ENCODE data around the gene ACMSD. TPM values are rescaled to one million over a fixed set of nuclear protein-coding genes. Genes with fewer than 3 reads are reported as not detected.
"Not testable (repeated sequence)": the region's sequence is repeated elsewhere in the genome, so short reads cannot be mapped to it uniquely, and the experiment has no call there.

The ACMSD gene
- total and polyA plus RNA-seq, 3 experiments from 2014 or later: not detected

DNA sequence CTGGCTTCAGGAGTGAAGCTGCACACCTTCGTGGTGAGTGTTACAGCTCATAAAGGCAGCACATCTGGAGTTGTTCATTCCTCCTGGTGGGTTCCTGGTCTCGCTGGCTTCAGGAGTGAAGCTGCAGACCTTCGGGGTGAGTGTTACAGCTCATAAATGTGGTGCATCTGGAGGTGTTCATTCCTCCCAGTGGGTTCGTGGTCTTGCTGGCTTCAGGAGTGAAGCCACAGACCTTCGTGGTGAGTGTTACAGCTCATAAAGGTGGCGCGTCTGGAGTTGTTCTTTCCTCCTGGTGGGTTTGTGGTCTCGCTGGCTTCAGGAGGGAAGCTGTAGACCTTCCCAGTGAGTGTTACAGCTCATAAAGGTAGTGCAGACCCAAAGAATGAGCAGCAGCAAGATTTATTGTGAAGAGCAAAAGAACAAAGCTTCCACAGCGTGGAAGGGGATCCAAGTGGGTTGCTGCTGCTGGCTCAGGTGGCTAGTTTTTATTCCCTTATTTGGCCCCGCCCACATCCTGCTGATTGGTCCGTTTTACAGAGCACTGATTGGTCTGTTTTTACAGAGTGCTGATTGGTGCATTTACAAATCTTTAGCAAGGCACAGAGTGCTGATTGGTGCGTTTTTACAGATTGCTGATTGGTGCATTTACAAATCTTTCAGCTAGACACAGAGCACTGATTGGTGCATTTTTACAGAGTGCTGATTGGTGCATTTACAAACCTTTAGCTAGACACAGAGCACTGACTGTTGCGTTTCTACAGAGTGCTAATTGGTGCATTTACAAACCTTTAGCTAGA is 34.6 kb upstream of the ACMSD start:
- CTCF ChIA-PET; POLR2A ChIA-PET; H3K27me3 ChIP-seq (ENCODE audit: insufficient read depth, low read length, poor library complexity, severe bottlenecking); H3K9me3 ChIP-seq (ENCODE audit: low read length); H3K4me1 ChIP-seq (ENCODE audit: insufficient read depth, low read length); H3K4me3 ChIP-seq (ENCODE audit: low read length); H3K27ac ChIP-seq (ENCODE audit: low read depth, low read length); H3K4me1 Mint-ChIP-seq; H3K36me3 ChIP-seq (ENCODE audit: insufficient read depth, low read length); H3K27ac Mint-ChIP-seq; DNase-seq: not testable (repeated sequence)
- Mint-ChIP-seq H3K9me3 (peaks cover 9 to 19% (median 13%) of the 10 kb centered on the region in 5 donors), H3K27me3 (peaks cover 5 to 19% of the 10 kb centered on the region in 2 donors), H3K4me3 (peak overlapping the region in 1 of 7 donors; percentile 26), H3K36me3 (peaks cover 0 to 11% (median 0%) of the 10 kb centered on the region in 3 donors)

DNA sequence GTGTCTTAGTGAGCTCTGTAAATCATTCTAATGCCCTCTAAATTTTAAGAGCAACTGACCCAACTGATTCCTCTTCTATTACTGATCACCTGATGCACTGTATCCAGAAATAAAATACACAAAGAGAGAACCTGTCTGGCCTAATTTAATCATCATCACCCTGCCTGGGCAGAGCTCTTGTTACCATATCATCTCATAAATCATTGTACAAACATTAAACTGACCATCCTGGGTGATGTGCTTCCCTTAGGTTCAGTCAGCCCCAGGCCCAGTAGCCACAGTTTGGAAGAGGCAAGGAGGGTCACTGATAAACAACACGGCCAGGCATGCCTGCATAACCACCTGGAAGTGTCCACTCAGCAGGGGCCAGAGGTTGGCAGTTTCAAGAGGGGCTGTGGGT is 22.7 kb upstream of the ACMSD start:
- ChIA-PET POLR2A (no interaction called here), CTCF (no interaction called here)
- Histone ChIP-seq H3K4me1 (ENCODE audit: insufficient read depth, low read length) (no peaks in the 10 kb centered on the region), H3K36me3 (ENCODE audit: insufficient read depth, low read length) (no peaks in the 10 kb centered on the region), H3K9me3 (ENCODE audit: low read length) (no peaks in the 10 kb centered on the region), H3K27ac (ENCODE audit: low read depth, low read length) (no peak overlapping the region), H3K27me3 (ENCODE audit: insufficient read depth, low read length, poor library complexity, severe bottlenecking) (no peaks in the 10 kb centered on the region), H3K4me3 (ENCODE audit: low read length) (no peak overlapping the region)
- DNase-seq: no peak
- peaks cover 0 to 5% (median 0%) of the 10 kb centered on the region in 3 donors for H3K36me3 Mint-ChIP-seq
- peaks cover under 1 to 32% of the 10 kb centered on the region in 2 donors for H3K27me3 Mint-ChIP-seq
- H3K4me3 Mint-ChIP-seq: no peak overlapping the region
- H3K27ac Mint-ChIP-seq: no peak overlapping the region
- peaks cover 6 to 21% (median 19%) of the 10 kb centered on the region in 5 donors for H3K9me3 Mint-ChIP-seq
- H3K4me1 Mint-ChIP-seq: no peaks in the 10 kb centered on the region

- no peaks in the 10 kb centered on the region for H3K4me1 ChIP-seq (ENCODE audit: insufficient read depth, low read length)
- no peaks in the 10 kb centered on the region for H3K36me3 ChIP-seq (ENCODE audit: insufficient read depth, low read length)
- H3K9me3 Mint-ChIP-seq: peaks cover 0 to 3% (median 0%) of the 10 kb centered on the region in 5 donors
- H3K4me1 Mint-ChIP-seq: no peaks in the 10 kb centered on the region
- no peaks in the 10 kb centered on the region for H3K9me3 ChIP-seq (ENCODE audit: low read length)
- H3K36me3 Mint-ChIP-seq: peaks cover 0 to 5% (median 0%) of the 10 kb centered on the region in 3 donors
- POLR2A ChIA-PET: no interaction called here
- H3K27ac Mint-ChIP-seq: no peak overlapping the region
- H3K27me3 Mint-ChIP-seq: peaks cover 2 to 37% of the 10 kb centered on the region in 2 donors
- no peak overlapping the region for H3K27ac ChIP-seq (ENCODE audit: low read depth, low read length)
- no peaks in the 10 kb centered on the region for H3K27me3 ChIP-seq (ENCODE audit: insufficient read depth, low read length, poor library complexity, severe bottlenecking)
- CTCF ChIA-PET: no interaction called here
- no peak for DNase-seq
- H3K4me3 ChIP-seq (ENCODE audit: low read length): no peak overlapping the region
- no peak overlapping the region for H3K4me3 Mint-ChIP-seq
Observed at GRCh38 chr2:134818321-134818720, 20.1 kb upstream of the ACMSD start.

- H3K9me3 Mint-ChIP-seq: no peaks in the 10 kb centered on the region
- Histone ChIP-seq H3K4me3 (ENCODE audit: low read length) (no peak overlapping the region), H3K27me3 (ENCODE audit: insufficient read depth, low read length, poor library complexity, severe bottlenecking) (no peaks in the 10 kb centered on the region), H3K9me3 (ENCODE audit: low read length) (no peaks in the 10 kb centered on the region), H3K4me1 (ENCODE audit: insufficient read depth, low read length) (no peaks in the 10 kb centered on the region), H3K27ac (ENCODE audit: low read depth, low read length) (no peak overlapping the region), H3K36me3 (ENCODE audit: insufficient read depth, low read length) (no peaks in the 10 kb centered on the region)
- peaks cover 6 to 43% of the 10 kb centered on the region in 2 donors for H3K27me3 Mint-ChIP-seq
- ChIA-PET POLR2A (no interaction called here), CTCF (no interaction called here)
- DNase-seq: no peak
- no peak overlapping the region for H3K4me3 Mint-ChIP-seq
- H3K4me1 Mint-ChIP-seq: no peaks in the 10 kb centered on the region
- no peak overlapping the region for H3K27ac Mint-ChIP-seq
- H3K36me3 Mint-ChIP-seq: peaks cover 0 to 5% (median 0%) of the 10 kb centered on the region in 3 donors
Observed at GRCh38 chr2:134819334-134819733, 19.1 kb upstream of the ACMSD start.

DNA sequence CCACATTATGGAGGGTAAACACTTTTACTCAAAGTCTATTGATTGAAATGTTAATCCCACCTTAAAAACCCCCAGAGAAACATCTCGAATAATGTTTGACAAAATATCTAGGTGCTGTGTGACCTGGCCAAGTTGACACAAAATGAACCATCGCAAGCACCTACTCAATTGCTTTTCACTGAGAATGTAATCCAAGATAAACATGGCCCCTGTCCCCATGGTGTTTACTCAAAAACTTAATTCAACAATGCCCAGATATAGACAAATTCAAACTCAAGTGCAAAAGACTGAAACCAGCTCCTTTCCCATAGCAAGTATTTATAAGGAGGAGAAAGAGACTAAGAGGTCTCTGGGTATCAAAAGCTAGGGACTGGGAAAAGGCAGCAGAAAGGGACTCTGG is 15.0 kb upstream of the ACMSD start:
- no peak overlapping the region for H3K4me3 ChIP-seq (ENCODE audit: low read length)
- Mint-ChIP-seq H3K27ac (no peak overlapping the region), H3K27me3 (peaks cover 7 to 40% of the 10 kb centered on the region in 2 donors), H3K36me3 (peaks cover 0 to 5% (median 0%) of the 10 kb centered on the region in 3 donors), H3K4me1 (no peaks in the 10 kb centered on the region), H3K4me3 (no peak overlapping the region), H3K9me3 (no peaks in the 10 kb centered on the region)
- H3K9me3 ChIP-seq (ENCODE audit: low read length): no peaks in the 10 kb centered on the region
- ChIA-PET CTCF (no interaction called here), POLR2A (no interaction called here)
- H3K27ac ChIP-seq (ENCODE audit: low read depth, low read length): no peak overlapping the region
- no peaks in the 10 kb centered on the region for H3K27me3 ChIP-seq (ENCODE audit: insufficient read depth, low read length, poor library complexity, severe bottlenecking)
- H3K36me3 ChIP-seq (ENCODE audit: insufficient read depth, low read length): no peaks in the 10 kb centered on the region
- DNase-seq: no peak
- H3K4me1 ChIP-seq (ENCODE audit: insufficient read depth, low read length): no peaks in the 10 kb centered on the region

DNA sequence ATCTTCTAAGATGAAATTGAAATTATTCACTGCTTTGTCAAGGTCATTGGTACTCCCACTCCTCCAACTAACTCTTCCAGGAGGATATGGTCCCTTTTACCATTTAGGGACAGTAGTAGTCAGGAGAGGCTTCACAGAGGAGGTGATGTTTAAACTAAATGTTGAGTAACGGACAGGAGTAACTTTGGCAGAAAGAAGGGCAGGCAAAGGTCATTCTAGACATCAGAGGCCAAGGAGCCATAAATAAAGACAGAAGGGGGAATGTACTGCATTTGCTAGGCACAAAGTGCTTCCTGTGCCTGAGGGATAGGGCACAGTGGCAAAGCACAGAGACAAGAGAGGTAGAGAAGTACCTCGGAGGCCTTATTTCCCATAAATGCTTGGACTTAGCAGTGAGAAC is 14.6 kb upstream of the ACMSD start:
- no peak overlapping the region for H3K27ac ChIP-seq (ENCODE audit: low read depth, low read length)
- peak overlapping the region in 1 of 8 donors; percentile 34 for H3K27ac Mint-ChIP-seq
- H3K36me3 ChIP-seq (ENCODE audit: insufficient read depth, low read length): no peaks in the 10 kb centered on the region
- no peak overlapping the region for H3K4me3 Mint-ChIP-seq
- H3K36me3 Mint-ChIP-seq: peaks cover 0 to 5% (median 0%) of the 10 kb centered on the region in 3 donors
- CTCF ChIA-PET: no interaction called here
- no peaks in the 10 kb centered on the region for H3K4me1 Mint-ChIP-seq
- no peak for DNase-seq
- no peaks in the 10 kb centered on the region for H3K9me3 ChIP-seq (ENCODE audit: low read length)
- peaks cover 7 to 40% of the 10 kb centered on the region in 2 donors for H3K27me3 Mint-ChIP-seq
- POLR2A ChIA-PET: no interaction called here
- no peaks in the 10 kb centered on the region for H3K4me1 ChIP-seq (ENCODE audit: insufficient read depth, low read length)
- no peaks in the 10 kb centered on the region for H3K27me3 ChIP-seq (ENCODE audit: insufficient read depth, low read length, poor library complexity, severe bottlenecking)
- H3K9me3 Mint-ChIP-seq: no peaks in the 10 kb centered on the region
- H3K4me3 ChIP-seq (ENCODE audit: low read length): no peak overlapping the region

- H3K4me3 Mint-ChIP-seq; POLR2A ChIA-PET; H3K27ac ChIP-seq (ENCODE audit: low read depth, low read length); H3K36me3 ChIP-seq (ENCODE audit: insufficient read depth, low read length); H3K36me3 Mint-ChIP-seq; H3K27ac Mint-ChIP-seq; H3K27me3 ChIP-seq (ENCODE audit: insufficient read depth, low read length, poor library complexity, severe bottlenecking); DNase-seq; H3K9me3 ChIP-seq (ENCODE audit: low read length); H3K4me1 Mint-ChIP-seq; CTCF ChIA-PET; H3K4me1 ChIP-seq (ENCODE audit: insufficient read depth, low read length); H3K9me3 Mint-ChIP-seq; H3K4me3 ChIP-seq (ENCODE audit: low read length): not testable (repeated sequence)
- H3K27me3 Mint-ChIP-seq: peaks cover 7 to 29% of the 10 kb centered on the region in 2 donors
Observed at GRCh38 chr2:134825716-134826115, 12.7 kb upstream of the ACMSD start.

DNA sequence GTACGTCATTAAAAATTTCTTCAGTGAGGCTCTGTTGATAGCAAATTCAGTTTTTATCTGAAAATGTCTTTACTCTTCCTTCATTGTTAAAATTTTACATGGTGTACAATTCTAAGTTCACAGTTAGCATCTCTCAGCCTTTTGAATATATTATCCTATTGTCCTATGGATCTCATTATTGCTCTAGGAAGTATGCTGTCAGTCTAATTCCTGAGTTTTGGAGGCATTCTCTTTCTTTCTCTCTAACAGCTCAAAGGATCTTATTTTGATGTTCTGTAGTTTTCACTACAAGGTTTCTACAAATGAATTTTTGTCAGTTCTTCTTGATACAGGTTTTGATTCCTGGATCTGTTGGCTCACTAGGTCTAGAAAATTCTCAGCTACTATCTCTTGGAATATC is 2.9 kb upstream of the ACMSD start:
- CTCF ChIA-PET: no interaction called here
- peaks cover 0 to 1% (median 0%) of the 10 kb centered on the region in 3 donors for H3K36me3 Mint-ChIP-seq

More for the DNA sequence above, 2.9 kb upstream of the ACMSD start:
- H3K27ac Mint-ChIP-seq: no peak overlapping the region
- no peaks in the 10 kb centered on the region for H3K4me1 Mint-ChIP-seq
- no peaks in the 10 kb centered on the region for H3K4me1 ChIP-seq (ENCODE audit: insufficient read depth, low read length)
- H3K4me3 Mint-ChIP-seq: no peak overlapping the region
- POLR2A ChIA-PET: no interaction called here
- no peak for DNase-seq
- H3K27me3 ChIP-seq (ENCODE audit: insufficient read depth, low read length, poor library complexity, severe bottlenecking): no peaks in the 10 kb centered on the region
- H3K4me3 ChIP-seq (ENCODE audit: low read length): no peak overlapping the region
- H3K36me3 ChIP-seq (ENCODE audit: insufficient read depth, low read length): no peaks in the 10 kb centered on the region
- peaks cover 7 to 50% of the 10 kb centered on the region in 2 donors for H3K27me3 Mint-ChIP-seq
- no peak overlapping the region for H3K27ac ChIP-seq (ENCODE audit: low read depth, low read length)
- no peaks in the 10 kb centered on the region for H3K9me3 ChIP-seq (ENCODE audit: low read length)
- peaks cover 16 to 23% (median 18%) of the 10 kb centered on the region in 5 donors for H3K9me3 Mint-ChIP-seq

Data from CD8-positive, alpha-beta memory T cell (primary cell).